Stimulated activated memory B cell treated with anti-CD40 and anti-IgM and Interleukin-4, amounts not matched to agents 10 μg/mL and 1 μg/mL and 100 μg/mL, for 72 hours (primary cell): Measurements from ENCODE around the gene STYXL1.
"Not testable (repeated sequence)": the region's sequence is repeated elsewhere in the genome, so short reads cannot be mapped to it uniquely, and the experiment has no call there.

Experiments used
- ATAC-seq: fragments of 150-1000 bp; cut with Tn5 transposase; 2 replicates; pipeline ENCODE4 v1.10.0; 2021
- H3K27ac Mint-ChIP-seq: one replicate; pipeline ENCODE4 v1.8.0; 2022; ENCODE audit warnings: mild to moderate bottlenecking, mixed read lengths
- H3K27me3 Mint-ChIP-seq: one replicate; pipeline ENCODE4 v1.8.0; 2022; ENCODE audit warnings: mixed read lengths
- H3K36me3 Mint-ChIP-seq: one replicate; pipeline ENCODE4 v1.8.0; 2022; ENCODE audit warnings: mixed read lengths
- H3K4me1 Mint-ChIP-seq: one replicate; pipeline ENCODE4 v1.8.0; 2022; ENCODE audit warnings: mixed read lengths
- H3K4me3 Mint-ChIP-seq: one replicate; pipeline ENCODE4 v1.8.0; 2022; ENCODE audit warnings: mild to moderate bottlenecking, moderate library complexity, mixed read lengths
- H3K9me3 Mint-ChIP-seq: one replicate; pipeline ENCODE4 v1.8.0; 2022; ENCODE audit warnings: mixed read lengths

Gene STYXL1

GRCh38 chr7:76020031-76020714 is 27.6 kb downstream of the STYXL1 start:
- Mint-ChIP-seq H3K4me3 (no peak overlapping the region), H3K36me3 (peaks cover 54% of the 10 kb centered on the region), H3K9me3 (no peaks in the 10 kb centered on the region), H3K27ac (no peak overlapping the region), H3K27me3 (no peaks in the 10 kb centered on the region), H3K4me1 (peaks cover 10% of the 10 kb centered on the region)
- no peak for ATAC-seq

- H3K36me3 Mint-ChIP-seq: peaks cover 45% of the 10 kb centered on the region
- ATAC-seq: not testable (repeated sequence)
Measured at GRCh38 chr7:76018520-76018919, 29.3 kb downstream of the STYXL1 start.

GRCh38 chr7:76016191-76016947 is 31.4 kb downstream of the STYXL1 start:
- H3K27ac Mint-ChIP-seq: no peak overlapping the region
- no peak overlapping the region for H3K4me3 Mint-ChIP-seq
- ATAC-seq: no peak
- no peaks in the 10 kb centered on the region for H3K9me3 Mint-ChIP-seq
- H3K36me3 Mint-ChIP-seq: peaks cover 51% of the 10 kb centered on the region
- peaks cover 6% of the 10 kb centered on the region for H3K4me1 Mint-ChIP-seq
- no peaks in the 10 kb centered on the region for H3K27me3 Mint-ChIP-seq

More at GRCh38 chr7:76018520-76018919, 29.3 kb downstream of the STYXL1 start:
- H3K4me1 Mint-ChIP-seq, H3K9me3 Mint-ChIP-seq, H3K27ac Mint-ChIP-seq, H3K4me3 Mint-ChIP-seq, H3K27me3 Mint-ChIP-seq: not testable (repeated sequence)

GRCh38 chr7:76011442-76011861 is 36.3 kb downstream of the STYXL1 start:
- H3K27me3 Mint-ChIP-seq: no peaks in the 10 kb centered on the region
- H3K36me3 Mint-ChIP-seq: peaks cover 42% of the 10 kb centered on the region
- H3K27ac Mint-ChIP-seq: peak overlapping the region; percentile 55
- H3K4me3 Mint-ChIP-seq: no peak overlapping the region
- H3K4me1 Mint-ChIP-seq: peaks cover 37% of the 10 kb centered on the region
- ATAC-seq: no peak
- H3K9me3 Mint-ChIP-seq: no peaks in the 10 kb centered on the region

- no peak for ATAC-seq
- Mint-ChIP-seq H3K4me1 (peaks cover 37% of the 10 kb centered on the region), H3K27ac (peak overlapping the region; percentile 70), H3K36me3 (peaks cover 42% of the 10 kb centered on the region), H3K27me3 (no peaks in the 10 kb centered on the region), H3K9me3 (no peaks in the 10 kb centered on the region), H3K4me3 (no peak overlapping the region)
Measured at GRCh38 chr7:76009672-76010600, 37.9 kb downstream of the STYXL1 start.

GRCh38 chr7:76008156-76008687 is 39.6 kb downstream of the STYXL1 start:
- Mint-ChIP-seq H3K4me1 (peaks cover 37% of the 10 kb centered on the region), H3K4me3 (peak overlapping the region; percentile 21), H3K27me3 (no peaks in the 10 kb centered on the region), H3K9me3 (no peaks in the 10 kb centered on the region), H3K27ac (peak overlapping the region; percentile 70), H3K36me3 (peaks cover 43% of the 10 kb centered on the region)
- peak; percentile 85 for ATAC-seq

GRCh38 chr7:76005004-76005403 is 42.8 kb downstream of the STYXL1 start:
- H3K4me3 Mint-ChIP-seq, H3K9me3 Mint-ChIP-seq, ATAC-seq, H3K27ac Mint-ChIP-seq, H3K27me3 Mint-ChIP-seq: not testable (repeated sequence)
- H3K36me3 Mint-ChIP-seq: peaks cover 36% of the 10 kb centered on the region
- H3K4me1 Mint-ChIP-seq: peaks cover 20% of the 10 kb centered on the region

GRCh38 chr7:76003351-76003750 is 44.4 kb downstream of the STYXL1 start:
- H3K4me1 Mint-ChIP-seq: peaks cover 4% of the 10 kb centered on the region
- no peak overlapping the region for H3K4me3 Mint-ChIP-seq
- no peaks in the 10 kb centered on the region for H3K9me3 Mint-ChIP-seq
- ATAC-seq: no peak
- H3K27me3 Mint-ChIP-seq: no peaks in the 10 kb centered on the region
- H3K27ac Mint-ChIP-seq: no peak overlapping the region
- peaks cover 46% of the 10 kb centered on the region for H3K36me3 Mint-ChIP-seq

GRCh38 chr7:76002822-76003221 is 45.0 kb downstream of the STYXL1 start:
- no peaks in the 10 kb centered on the region for H3K9me3 Mint-ChIP-seq
- H3K4me1 Mint-ChIP-seq: no peaks in the 10 kb centered on the region
- H3K36me3 Mint-ChIP-seq: peaks cover 48% of the 10 kb centered on the region
- no peak for ATAC-seq
- H3K27ac Mint-ChIP-seq: no peak overlapping the region
- H3K4me3 Mint-ChIP-seq: no peak overlapping the region
- no peaks in the 10 kb centered on the region for H3K27me3 Mint-ChIP-seq

- Mint-ChIP-seq H3K9me3 (no peaks in the 10 kb centered on the region), H3K27ac (no peak overlapping the region), H3K27me3 (no peaks in the 10 kb centered on the region), H3K4me1 (peaks cover 5% of the 10 kb centered on the region), H3K4me3 (no peak overlapping the region), H3K36me3 (peaks cover 55% of the 10 kb centered on the region)
- ATAC-seq: no peak
Measured at GRCh38 chr7:76002139-76002538, 45.7 kb downstream of the STYXL1 start.

- H3K4me3 Mint-ChIP-seq: no peak overlapping the region
- H3K9me3 Mint-ChIP-seq: no peaks in the 10 kb centered on the region
- no peaks in the 10 kb centered on the region for H3K27me3 Mint-ChIP-seq
- peaks cover 67% of the 10 kb centered on the region for H3K36me3 Mint-ChIP-seq
- peaks cover 14% of the 10 kb centered on the region for H3K4me1 Mint-ChIP-seq
- peak; percentile 8 for ATAC-seq
- no peak overlapping the region for H3K27ac Mint-ChIP-seq
Measured at GRCh38 chr7:76000566-76000965, 47.2 kb downstream of the STYXL1 start.

- Mint-ChIP-seq H3K4me1 (peaks cover 33% of the 10 kb centered on the region), H3K27me3 (no peaks in the 10 kb centered on the region), H3K27ac (no peak overlapping the region), H3K36me3 (peaks cover 57% of the 10 kb centered on the region), H3K4me3 (no peak overlapping the region), H3K9me3 (no peaks in the 10 kb centered on the region)
- no peak for ATAC-seq
Measured at GRCh38 chr7:75998038-75998437, 49.8 kb downstream of the STYXL1 start.

- no peaks in the 10 kb centered on the region for H3K27me3 Mint-ChIP-seq
- peaks cover 53% of the 10 kb centered on the region for H3K36me3 Mint-ChIP-seq
- H3K9me3 Mint-ChIP-seq: no peaks in the 10 kb centered on the region
- peaks cover 34% of the 10 kb centered on the region for H3K4me1 Mint-ChIP-seq
- H3K27ac Mint-ChIP-seq: no peak overlapping the region
- ATAC-seq: no peak
- no peak overlapping the region for H3K4me3 Mint-ChIP-seq
Measured at GRCh38 chr7:75996476-75996875, 51.3 kb downstream of the STYXL1 start.

- H3K36me3 Mint-ChIP-seq: peaks cover 48% of the 10 kb centered on the region
- peaks cover 37% of the 10 kb centered on the region for H3K4me1 Mint-ChIP-seq
- H3K9me3 Mint-ChIP-seq: no peaks in the 10 kb centered on the region
- no peak for ATAC-seq
- no peak overlapping the region for H3K4me3 Mint-ChIP-seq
- no peaks in the 10 kb centered on the region for H3K27me3 Mint-ChIP-seq
- H3K27ac Mint-ChIP-seq: no peak overlapping the region
Measured at GRCh38 chr7:75995996-75996395, 51.8 kb downstream of the STYXL1 start.

GRCh38 chr7:75995052-75995471 is 52.7 kb downstream of the STYXL1 start:
- Mint-ChIP-seq H3K4me1 (peaks cover 45% of the 10 kb centered on the region), H3K9me3 (no peaks in the 10 kb centered on the region), H3K4me3 (peak overlapping the region; percentile 83), H3K27me3 (no peaks in the 10 kb centered on the region), H3K36me3 (peaks cover 40% of the 10 kb centered on the region), H3K27ac (peak overlapping the region; percentile 62)
- ATAC-seq: no peak
